HFF-Myc (cell line): ENCODE data around the gene ELAVL1.

Experiments used
- DNase-seq: peaks from one replicate; pipeline ENCODE4 v3.0.0-alpha.2; 2011; ENCODE audit warnings: low read depth; ENCODE audit errors: extremely low read depth
- H3K4me3 ChIP-seq: replicated peaks from 2 replicates; pipeline ENCODE4 v1.5.1; 2011; ENCODE audit warnings: low read depth, mild to moderate bottlenecking, control low read depth, low read length
- TF ChIP-seq, protein P1 (sequence below): IDR thresholded peaks from 2 replicates; pipeline ENCODE4 v1.5.1; 2012; ENCODE audit warnings: mild to moderate bottlenecking, low read depth, low read length, control low read depth; ENCODE audit errors: missing control alignments

ELAVL1 gene

DNA sequence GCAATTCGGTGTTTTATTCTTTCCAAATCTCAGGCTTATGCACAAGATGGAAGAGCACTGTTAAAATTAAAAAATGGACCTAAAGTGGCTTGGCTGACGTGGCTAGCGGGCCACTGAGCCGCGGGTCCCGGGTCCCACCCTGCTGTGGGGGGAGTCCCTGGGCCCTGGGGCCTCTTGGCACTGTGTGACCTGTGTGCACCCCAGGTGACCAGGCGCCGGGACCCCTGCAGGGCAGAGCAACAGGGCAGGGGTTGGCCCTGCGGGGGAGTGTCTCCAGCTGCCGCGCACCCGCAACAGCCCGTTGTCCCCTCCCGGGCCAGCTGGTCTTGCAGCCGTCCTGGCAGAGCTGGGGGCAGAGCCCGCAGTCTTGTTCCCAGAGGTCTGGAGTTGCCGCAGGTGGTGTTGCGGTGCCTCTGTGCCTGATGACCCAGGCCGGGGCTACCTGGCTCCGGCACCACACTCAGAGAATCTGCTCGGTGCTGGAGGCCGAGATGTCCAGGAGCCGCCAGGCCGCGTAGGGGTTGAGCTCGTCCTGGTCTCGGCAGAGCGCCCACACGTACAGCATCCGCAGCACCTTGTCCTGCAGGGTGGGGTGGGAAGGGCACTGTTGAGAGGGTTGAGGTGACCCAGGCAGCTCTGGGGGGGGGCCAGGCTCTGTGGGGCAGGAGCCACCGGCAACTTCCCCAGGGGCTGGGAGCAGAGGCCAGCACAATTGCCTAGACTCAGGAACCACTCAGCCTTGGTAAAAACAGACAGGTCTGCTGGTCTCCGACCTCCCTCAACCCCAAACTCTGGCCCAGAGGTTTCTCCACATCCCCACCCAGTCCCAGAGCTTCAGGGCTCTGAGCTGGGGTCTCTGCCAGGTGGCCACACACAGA is 78.5 kb downstream of the ELAVL1 start:
- TF ChIP-seq, protein P1, sequence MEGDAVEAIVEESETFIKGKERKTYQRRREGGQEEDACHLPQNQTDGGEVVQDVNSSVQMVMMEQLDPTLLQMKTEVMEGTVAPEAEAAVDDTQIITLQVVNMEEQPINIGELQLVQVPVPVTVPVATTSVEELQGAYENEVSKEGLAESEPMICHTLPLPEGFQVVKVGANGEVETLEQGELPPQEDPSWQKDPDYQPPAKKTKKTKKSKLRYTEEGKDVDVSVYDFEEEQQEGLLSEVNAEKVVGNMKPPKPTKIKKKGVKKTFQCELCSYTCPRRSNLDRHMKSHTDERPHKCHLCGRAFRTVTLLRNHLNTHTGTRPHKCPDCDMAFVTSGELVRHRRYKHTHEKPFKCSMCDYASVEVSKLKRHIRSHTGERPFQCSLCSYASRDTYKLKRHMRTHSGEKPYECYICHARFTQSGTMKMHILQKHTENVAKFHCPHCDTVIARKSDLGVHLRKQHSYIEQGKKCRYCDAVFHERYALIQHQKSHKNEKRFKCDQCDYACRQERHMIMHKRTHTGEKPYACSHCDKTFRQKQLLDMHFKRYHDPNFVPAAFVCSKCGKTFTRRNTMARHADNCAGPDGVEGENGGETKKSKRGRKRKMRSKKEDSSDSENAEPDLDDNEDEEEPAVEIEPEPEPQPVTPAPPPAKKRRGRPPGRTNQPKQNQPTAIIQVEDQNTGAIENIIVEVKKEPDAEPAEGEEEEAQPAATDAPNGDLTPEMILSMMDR: no peak
- no peak overlapping the region for H3K4me3 ChIP-seq
- DNase-seq: no peak

DNA sequence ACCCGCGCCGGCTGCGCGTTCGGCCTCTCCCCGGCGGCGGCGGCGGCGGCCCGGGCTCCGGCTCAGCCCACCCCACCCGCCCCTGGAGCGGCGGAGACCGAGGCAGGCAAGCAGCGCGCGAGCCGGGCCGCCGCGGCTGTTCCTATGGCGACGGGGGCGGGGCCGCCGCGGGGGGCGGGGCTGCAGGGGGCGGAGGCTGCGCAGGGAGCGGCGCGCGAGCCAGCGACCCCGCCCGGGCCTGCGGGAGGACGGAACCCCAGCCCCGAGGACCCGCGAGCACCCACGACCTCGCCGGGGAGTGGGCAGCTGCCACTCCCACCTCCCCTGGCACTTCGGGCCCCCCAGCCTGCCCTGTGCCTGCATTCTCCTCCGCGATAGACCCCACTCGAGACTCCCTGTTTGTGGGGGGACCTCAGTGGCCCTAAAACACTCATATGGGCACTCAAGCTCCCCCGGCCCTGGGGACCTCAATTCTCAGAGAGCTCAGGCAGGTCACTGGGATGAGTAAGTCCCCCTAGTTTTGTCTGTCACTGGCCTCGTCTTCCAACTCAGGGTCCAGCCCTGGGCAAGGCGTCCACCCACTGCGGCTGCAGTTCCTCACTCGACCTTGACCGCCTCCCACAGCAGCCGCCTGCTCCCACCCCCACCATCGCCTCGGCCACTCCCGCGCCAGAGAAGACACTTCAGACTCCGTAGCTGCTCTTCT is 79.3 kb downstream of the ELAVL1 start, which contains the start of gene CTXN1:
CTXN1 (minus strand) TSS at position 115 of the 706 bp plus-strand sequence. CDS start 597 bp downstream, outside the sequence.
- TF ChIP-seq, protein P1: no peak
- DNase-seq: no peak
- H3K4me3 ChIP-seq: peak within 1 kb of the TSS; percentile 44

DNA sequence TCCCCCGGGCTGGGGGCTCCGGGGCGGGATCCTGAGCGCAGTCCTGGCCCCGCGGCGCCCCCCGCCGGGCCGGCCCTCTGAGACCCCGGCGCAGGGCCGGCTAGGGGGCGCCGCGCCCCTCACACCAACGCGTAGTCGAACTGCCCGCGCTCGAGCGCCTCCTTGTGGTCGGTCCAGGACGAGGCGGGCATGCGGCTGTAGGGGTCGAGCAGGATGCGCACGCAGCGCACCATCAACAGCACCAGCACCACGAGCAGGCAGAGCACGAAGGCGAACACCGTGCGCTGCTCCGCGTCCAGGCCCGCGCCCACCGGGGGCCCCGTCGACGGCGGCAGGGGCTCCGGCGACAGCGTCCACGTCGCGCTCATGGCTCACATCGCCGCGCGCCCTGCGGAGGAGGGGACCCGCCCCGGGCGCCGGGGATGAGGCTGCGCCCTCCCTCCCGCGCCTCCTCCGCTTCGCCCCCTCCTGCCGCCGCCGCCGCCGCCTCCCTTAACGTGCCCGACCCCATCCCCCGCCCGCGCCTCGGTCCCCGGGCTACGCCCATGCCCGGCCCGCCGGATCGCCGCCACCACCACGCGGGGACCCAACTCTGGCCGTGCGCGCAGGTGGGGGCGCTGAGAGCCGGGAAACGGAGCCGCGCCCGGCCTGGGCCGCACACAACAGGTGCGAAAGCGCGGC is 80.1 kb downstream of the ELAVL1 start:
- TF ChIP-seq, protein P1: peak; percentile 71
- no peak for DNase-seq
- H3K4me3 ChIP-seq: peak overlapping the region; percentile 44

DNA sequence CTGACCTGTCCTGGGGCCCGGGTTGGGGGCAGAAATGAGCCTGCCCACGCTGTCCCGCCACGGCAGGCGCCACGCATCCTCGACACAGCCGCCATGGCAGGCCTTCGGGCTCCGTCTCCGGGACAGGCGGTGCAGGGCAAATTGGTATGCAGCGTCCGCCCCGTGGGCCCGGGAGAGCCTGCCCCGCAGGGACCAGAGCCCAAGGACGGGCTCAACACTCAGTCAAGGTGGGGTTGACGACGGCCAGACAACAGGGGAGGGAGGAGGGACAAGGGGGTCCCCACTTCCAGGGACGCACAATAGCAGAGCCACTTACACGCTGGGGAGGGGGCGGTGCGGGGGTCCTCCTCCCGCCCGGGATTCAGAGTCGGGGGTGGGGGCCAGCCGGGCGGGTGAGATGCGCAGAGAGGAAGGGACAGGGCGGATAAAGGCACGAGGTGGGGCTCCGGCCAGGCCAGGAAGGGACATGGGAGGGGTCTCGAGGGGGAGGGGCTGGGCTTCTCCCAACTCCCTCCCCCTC is 80.7 kb downstream of the ELAVL1 start:
- no peak for DNase-seq
- peak overlapping the region; percentile 44 for H3K4me3 ChIP-seq
- TF ChIP-seq, protein P1: no peak

DNA sequence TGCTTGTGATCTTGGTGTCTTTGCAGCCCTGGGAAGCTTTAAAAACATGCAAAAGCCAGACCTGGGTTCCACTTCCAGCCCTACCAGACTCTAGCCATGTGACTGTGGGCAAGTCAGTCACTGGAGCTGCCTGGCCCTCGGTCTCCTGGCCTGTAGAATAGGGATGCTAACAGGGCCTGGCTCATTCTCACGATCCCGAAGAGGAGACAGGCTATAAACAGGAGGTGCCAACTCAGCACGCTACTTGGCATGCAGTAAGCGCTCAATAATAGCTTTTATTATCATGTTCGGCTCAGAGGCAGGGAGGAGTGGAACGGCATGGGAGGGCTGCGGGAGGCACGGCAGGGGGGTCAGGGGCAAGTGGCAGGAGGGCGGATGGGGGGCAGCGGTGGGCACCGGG is 81.2 kb downstream of the ELAVL1 start:
- no peak for DNase-seq
- TF ChIP-seq, protein P1: no peak
- no peak overlapping the region for H3K4me3 ChIP-seq
